AG04450 (cell line): Measurements from ENCODE around the gene FADS2. TPM values are rescaled to one million over a fixed set of nuclear protein-coding genes. Genes with fewer than 3 reads are reported as not detected.
"Not testable (repeated sequence)": the region's sequence is repeated elsewhere in the genome, so short reads cannot be mapped to it uniquely, and the experiment has no call there.

Source experiments
- CTCF ChIA-PET: fragments of 300-600, 350-600 bp; formaldehyde crosslinking; extraction: SDS; loops from one replicate; lab custom pipeline; 2022; ENCODE audit warnings: antibody characterized with exemption, inconsistent platforms; lab: Charles Lee
- POLR2A ChIA-PET: fragments of 350-600 bp; formaldehyde crosslinking; extraction: SDS; loops from one replicate; lab custom pipeline; 2021; ENCODE audit warnings: antibody characterized with exemption, inconsistent platforms; lab: Yijun Ruan, JAX
- DNase-seq: peaks from one replicate; pipeline ENCODE4 v3.0.0-alpha.2; 2011; ENCODE audit warnings: low read depth, low spot score
- H3K27ac ChIP-seq: one replicate; pipeline ENCODE4 v1.5.1; 2012; ENCODE audit warnings: low read depth, low read length, control low read depth
- H3K27me3 ChIP-seq: one replicate; pipeline ENCODE4 v1.6.0; 2012; ENCODE audit warnings: low read length; ENCODE audit not compliant: control insufficient read depth, insufficient read depth
- H3K4me3 ChIP-seq: 2 replicates; pipeline ENCODE4 v1.5.1; 2011; ENCODE audit warnings: mild to moderate bottlenecking, low read depth, low read length, control low read depth
- H3K9me3 ChIP-seq: 2 replicates; pipeline ENCODE4 v1.5.1; 2012; ENCODE audit warnings: low read length; ENCODE audit not compliant: control insufficient read depth, insufficient read depth
- polyA plus RNA-seq: library from polyadenylated mRNA; depleted of rRNA; stranded (reverse); fragments of >200 nt; gene quantifications from 2 replicates; pipeline ENCODE4 v1.2.3, GENCODE V29; 2011
- TF ChIP-seq, protein P1 (sequence below): IDR thresholded peaks from 2 replicates; pipeline ENCODE4 v1.5.1; 2011; ENCODE audit warnings: low read depth, low read length, control low read depth, inconsistent platforms

Gene FADS2
- polyA plus RNA-seq, 1 experiment = 183 TPM

DNA sequence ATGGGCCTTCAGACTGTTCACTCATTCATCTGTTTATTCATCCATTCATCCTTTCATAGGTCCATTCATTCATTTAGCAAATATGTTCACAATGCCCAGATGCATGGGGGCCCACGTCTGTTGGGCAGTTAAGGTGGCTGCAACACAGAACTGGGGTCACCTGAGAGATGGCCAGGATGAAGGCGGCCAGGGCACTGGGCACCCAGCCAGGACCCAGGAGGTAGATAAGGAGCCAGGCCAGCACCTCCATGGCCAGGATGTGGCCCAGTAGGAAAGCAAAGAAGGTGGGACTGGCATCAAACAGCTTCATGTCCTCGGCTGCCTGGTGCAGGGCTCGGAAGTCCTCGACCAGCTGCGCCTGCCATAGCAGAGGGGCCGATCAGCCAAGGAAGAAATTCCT is 51.1 kb downstream of the FADS2 start:
- TF ChIP-seq, protein P1, sequence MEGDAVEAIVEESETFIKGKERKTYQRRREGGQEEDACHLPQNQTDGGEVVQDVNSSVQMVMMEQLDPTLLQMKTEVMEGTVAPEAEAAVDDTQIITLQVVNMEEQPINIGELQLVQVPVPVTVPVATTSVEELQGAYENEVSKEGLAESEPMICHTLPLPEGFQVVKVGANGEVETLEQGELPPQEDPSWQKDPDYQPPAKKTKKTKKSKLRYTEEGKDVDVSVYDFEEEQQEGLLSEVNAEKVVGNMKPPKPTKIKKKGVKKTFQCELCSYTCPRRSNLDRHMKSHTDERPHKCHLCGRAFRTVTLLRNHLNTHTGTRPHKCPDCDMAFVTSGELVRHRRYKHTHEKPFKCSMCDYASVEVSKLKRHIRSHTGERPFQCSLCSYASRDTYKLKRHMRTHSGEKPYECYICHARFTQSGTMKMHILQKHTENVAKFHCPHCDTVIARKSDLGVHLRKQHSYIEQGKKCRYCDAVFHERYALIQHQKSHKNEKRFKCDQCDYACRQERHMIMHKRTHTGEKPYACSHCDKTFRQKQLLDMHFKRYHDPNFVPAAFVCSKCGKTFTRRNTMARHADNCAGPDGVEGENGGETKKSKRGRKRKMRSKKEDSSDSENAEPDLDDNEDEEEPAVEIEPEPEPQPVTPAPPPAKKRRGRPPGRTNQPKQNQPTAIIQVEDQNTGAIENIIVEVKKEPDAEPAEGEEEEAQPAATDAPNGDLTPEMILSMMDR = no peak
- no peaks in the 10 kb centered on the region for H3K27me3 ChIP-seq
- H3K9me3 ChIP-seq = no peaks in the 10 kb centered on the region
- POLR2A ChIA-PET = no interaction called here
- no peak overlapping the region for H3K4me3 ChIP-seq
- no peak overlapping the region for H3K27ac ChIP-seq
- CTCF ChIA-PET = interaction anchor here (0.9 to 2.0 kb wide), 5 partner anchors 8 to 229 kb away, joined by 3 to 9 read pairs (median 4); no protein-coding TSS in a partner anchor
- no peak for DNase-seq

DNA sequence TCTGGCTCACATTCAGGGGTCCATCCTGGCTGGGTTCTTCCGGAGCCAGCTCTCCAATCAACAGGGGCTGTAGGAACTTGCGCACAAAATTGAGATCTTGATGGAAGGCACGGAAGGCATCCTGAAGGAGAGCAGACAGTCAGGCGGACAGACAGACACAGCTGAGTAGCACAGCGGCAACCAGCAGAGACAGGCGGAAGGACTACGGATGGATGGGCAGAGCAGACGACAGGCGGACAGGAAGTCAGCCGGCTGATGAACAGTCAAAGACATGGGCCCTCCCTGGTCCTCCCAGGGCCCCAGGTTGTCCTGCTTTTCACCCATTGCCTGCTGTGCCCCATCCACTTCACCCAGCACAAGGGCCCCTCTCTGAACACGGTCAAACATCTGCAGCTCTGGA is 51.9 kb downstream of the FADS2 start:
- no peaks in the 10 kb centered on the region; the same call in 1 of the 2 replicates for H3K9me3 ChIP-seq
- TF ChIP-seq, protein P1 = no peak
- no peak overlapping the region for H3K4me3 ChIP-seq
- ChIA-PET CTCF (interaction anchor here (0.6 to 2.0 kb wide), 6 partner anchors 9 to 229 kb away, joined by 3 to 9 read pairs (median 6); no protein-coding TSS in a partner anchor), POLR2A (interaction anchor here (0.7 kb wide), 1 partner anchor 35 kb away, joined by 3 read pairs; no protein-coding TSS in a partner anchor)
- no peak for DNase-seq
- no peak overlapping the region for H3K27ac ChIP-seq
- no peaks in the 10 kb centered on the region for H3K27me3 ChIP-seq

DNA sequence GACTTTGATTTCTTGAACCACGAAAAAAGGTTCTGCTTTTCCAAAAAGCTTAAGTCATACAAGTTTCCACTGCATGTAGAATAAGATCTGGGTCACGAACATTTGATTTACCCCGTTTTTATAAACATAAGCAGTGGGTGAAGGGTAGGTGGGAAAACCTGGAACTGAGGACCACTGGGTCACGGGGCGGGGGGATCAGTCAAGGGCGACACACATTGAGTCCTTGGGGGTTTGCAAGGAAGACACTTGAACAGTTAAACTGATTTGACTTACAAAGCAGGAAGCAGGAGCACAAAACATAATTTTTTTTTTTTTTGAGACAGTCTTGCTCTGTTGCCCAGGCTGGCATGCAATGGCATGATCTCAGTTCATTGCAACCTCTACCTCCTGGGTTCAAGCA is 52.4 kb downstream of the FADS2 start:
- ChIA-PET POLR2A (interaction anchor here (0.7 kb wide), 3 partner anchors 10 to 77 kb away, joined by 3 read pairs; no protein-coding TSS in a partner anchor), CTCF (interaction anchor here (0.6 to 2.0 kb wide), 5 partner anchors 10 to 228 kb away, joined by 3 to 9 read pairs (median 8); no protein-coding TSS in a partner anchor)
- H3K27me3 ChIP-seq = no peaks in the 10 kb centered on the region
- H3K9me3 ChIP-seq = no peaks in the 10 kb centered on the region; the same call in 1 of the 2 replicates
- TF ChIP-seq, protein P1 = no peak
- H3K4me3 ChIP-seq = no peak overlapping the region
- no peak overlapping the region for H3K27ac ChIP-seq
- DNase-seq = no peak

DNA sequence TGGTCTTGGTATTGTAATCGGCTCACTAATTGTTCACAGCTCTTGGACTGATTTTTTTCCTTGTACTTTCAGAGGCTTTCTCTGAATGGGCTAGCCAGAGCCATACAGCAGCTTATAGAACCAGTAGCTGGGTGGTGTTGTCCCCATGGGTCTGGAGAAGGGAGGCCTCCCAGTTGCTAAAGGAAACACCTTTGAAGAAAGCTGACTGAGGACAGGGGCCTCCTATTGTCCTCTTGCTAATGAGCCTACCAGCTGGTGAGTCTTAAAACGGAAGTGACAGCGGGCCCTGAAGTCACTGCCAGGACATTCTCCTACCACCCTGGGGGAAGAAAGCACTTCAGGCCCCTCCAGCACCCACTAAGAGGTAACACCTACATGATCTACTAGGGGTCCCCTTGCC is 53.3 kb downstream of the FADS2 start:
- Histone ChIP-seq H3K27me3 (no peaks in the 10 kb centered on the region), H3K9me3 (no peaks in the 10 kb centered on the region; the same call in 1 of the 2 replicates), H3K4me3 (no peak overlapping the region), H3K27ac (no peak overlapping the region)
- ChIA-PET CTCF (interaction anchor here (1.0 to 2.8 kb wide), 7 partner anchors 16 to 226 kb away, joined by 3 to 11 read pairs (median 7); no protein-coding TSS in a partner anchor), POLR2A (interaction anchor here (0.6 kb wide), 1 partner anchor 791 kb away, joined by 7 read pairs; the partner anchor contains the start of gene LBHD1)
- TF ChIP-seq, protein P1 = no peak
- no peak for DNase-seq

DNA sequence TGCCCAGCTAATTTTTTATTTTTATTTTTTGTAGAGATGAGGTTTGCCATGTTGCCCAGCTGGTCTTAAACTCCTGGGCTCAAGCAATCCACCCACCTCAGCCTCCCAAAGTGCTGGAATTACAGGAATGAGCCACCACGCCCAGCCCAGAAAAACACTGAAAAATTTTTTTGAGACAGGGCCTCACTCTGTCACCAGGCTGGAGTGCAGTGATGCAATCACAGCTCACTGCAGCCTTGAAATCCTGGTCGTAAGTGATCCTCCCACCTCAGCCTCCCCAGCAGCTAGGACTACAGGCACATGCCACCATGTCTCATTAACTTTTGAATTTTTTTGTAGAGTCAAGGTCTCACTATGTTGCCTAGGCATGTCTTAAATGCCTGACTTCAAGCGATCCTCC is 54.2 kb downstream of the FADS2 start:
- CTCF ChIA-PET = interaction anchor here (1.1 to 2.8 kb wide), 4 partner anchors 15 to 225 kb away, joined by 7 to 11 read pairs (median 8); no protein-coding TSS in a partner anchor
- H3K27ac ChIP-seq, DNase-seq, H3K4me3 ChIP-seq, POLR2A ChIA-PET, H3K9me3 ChIP-seq, H3K27me3 ChIP-seq: not testable (repeated sequence)
